A549 (cell line): ENCODE data around the gene CGREF1. TPM values are rescaled to one million over a fixed set of nuclear protein-coding genes. Genes with fewer than 3 reads are reported as not detected.

ENCODE experiments used
- ATAC-seq, 2 experiments: fragments of 200-7000 bp in 1 of 2; fragments of >200 bp in 1 of 2; cut with Nextera tagmentation in 1 of 2; cut with Tn5 transposase in 1 of 2; 3 replicates each; pipeline versions ENCODE4 v1.8.0 to v1.9.1; 2018 to 2020; ENCODE audit warnings: mild to moderate bottlenecking in 1 of 2, moderate library complexity in 1 of 2
- CTCF ChIA-PET: fragments of 300-600 bp; sonication (Branson Sonifier 250); formaldehyde crosslinking; extraction: SDS; loops from one replicate; lab custom pipeline; 2021; ENCODE audit warnings: antibody characterized with exemption, inconsistent platforms; lab: Yijun Ruan, JAX
- POLR2A ChIA-PET: fragments of 350-600 bp; formaldehyde crosslinking; extraction: SDS; loops from one replicate; lab custom pipeline; 2021; ENCODE audit warnings: antibody characterized with exemption, inconsistent platforms; lab: Yijun Ruan, JAX
- DNase-seq, 2 experiments: peaks; one replicate each; pipeline versions ENCODE4 v3.0.0 to v3.0.0-alpha.2; 2011 to 2016; ENCODE audit warnings: low read depth in 1 of 2, low spot score in 1 of 2
- FAIRE-seq: peaks from 2 replicates; lab custom pipeline; 2011; peaks lifted over from hg19 to GRCh38; lab: Jason Lieb, UNC
- H3K27ac ChIP-seq, 2 experiments: fragments of >200 bp; sonication (Bioruptor Twin); formaldehyde crosslinking; 3 replicates each; pipeline ENCODE4 v1.5.1; 2016 to 2017
- H3K4me1 ChIP-seq: fragments of >200 bp; sonication (Bioruptor Twin); formaldehyde crosslinking; 3 replicates; pipeline ENCODE4 v1.6.1; 2016
- H3K4me2 ChIP-seq: fragments of >200 bp; sonication (Bioruptor Twin); formaldehyde crosslinking; 3 replicates; pipeline ENCODE4 v1.6.1; 2016
- H3K4me3 ChIP-seq: fragments of >200 bp; sonication (Bioruptor Twin); formaldehyde crosslinking; 3 replicates; pipeline ENCODE4 v1.5.1; 2016
- H3K9me3 ChIP-seq: fragments of >200 bp; sonication (Bioruptor Twin); formaldehyde crosslinking; 3 replicates; pipeline ENCODE4 v1.6.1; 2016
- BHLHE40 ChIP-seq: IDR thresholded peaks from 2 replicates; pipeline ENCODE4 v1.6.1; 2012; ENCODE audit warnings: low read depth, low read length, inconsistent platforms
- CEBPB ChIP-seq, 2 experiments: fragments of >200 bp in 1 of 2; sonication (Bioruptor Twin) in 1 of 2; formaldehyde crosslinking in 1 of 2; IDR thresholded peaks; 2 replicates each; pipeline ENCODE4 v1.6.1; 2012 to 2016
- CHD2 ChIP-seq: fragments of 150-350 bp; IDR thresholded peaks from 2 replicates; pipeline ENCODE4 v1.6.1; 2014; ENCODE audit warnings: low read length; ENCODE audit not compliant: partially characterized antibody
- EP300 ChIP-seq, 2 experiments: fragments of >200 bp; sonication (Bioruptor Twin); formaldehyde crosslinking; IDR thresholded peaks; 2 replicates in 1 of 2; 3 replicates in 1 of 2; pipeline ENCODE4 v1.6.1; 2016 to 2017
- ESRRA ChIP-seq: fragments of 150-350 bp; IDR thresholded peaks from 2 replicates; pipeline ENCODE4 v1.6.1; 2014; ENCODE audit warnings: mild to moderate bottlenecking, low read length, borderline replicate concordance
- FOXS1 ChIP-seq: fragments of 250-450 bp; sonication (Bioruptor Pico); IDR thresholded peaks from 2 replicates; pipeline ENCODE4 v1.5.0; 2020; ENCODE audit warnings: mild to moderate bottlenecking, moderate library complexity
- GATA3 ChIP-seq: IDR thresholded peaks from 2 replicates; pipeline ENCODE4 v1.6.1; 2012; ENCODE audit warnings: borderline replicate concordance
- HDAC2 ChIP-seq: fragments of 200-600 bp; sonication (generic); IDR thresholded peaks from 2 replicates; pipeline ENCODE4 v1.6.1; 2016
- HOXA7 ChIP-seq: fragments of 250-450 bp; sonication (Bioruptor Pico); IDR thresholded peaks from 2 replicates; pipeline ENCODE4 v1.5.0; 2020; ENCODE audit warnings: mild to moderate bottlenecking, moderate library complexity
- KDM5A ChIP-seq: fragments of 200-600 bp; sonication (generic); IDR thresholded peaks from 2 replicates; pipeline ENCODE4 v1.6.1; 2016; ENCODE audit warnings: antibody characterized with exemption, mild to moderate bottlenecking
- MAX ChIP-seq: IDR thresholded peaks from 2 replicates; pipeline ENCODE4 v1.6.1; 2012
- MYC ChIP-seq: IDR thresholded peaks from 2 replicates; pipeline ENCODE4 v1.6.1; 2012; ENCODE audit warnings: mild to moderate bottlenecking, inconsistent platforms, low read length, improper control_type of control experiment, borderline replicate concordance
- NR3C1 ChIP-seq: fragments of >200 bp; sonication (Bioruptor Twin); formaldehyde crosslinking; IDR thresholded peaks from 3 replicates; pipeline ENCODE4 v1.6.1; 2017
- PHF8 ChIP-seq: fragments of 200-600 bp; sonication (generic); IDR thresholded peaks from 2 replicates; pipeline ENCODE4 v1.6.1; 2016; ENCODE audit warnings: low read depth, mild to moderate bottlenecking, antibody characterized with exemption, moderate library complexity, borderline replicate concordance
- RCOR1 ChIP-seq: fragments of 150-350 bp; IDR thresholded peaks from 2 replicates; pipeline ENCODE4 v1.6.1; 2014; ENCODE audit warnings: antibody characterized with exemption, low read length, low read depth
- SMC3 ChIP-seq: fragments of >200 bp; sonication (Bioruptor Twin); formaldehyde crosslinking; IDR thresholded peaks from 3 replicates; pipeline ENCODE4 v1.6.1; 2018; ENCODE audit warnings: inconsistent platforms
- SREBF2 ChIP-seq: fragments of 450-650 bp; IDR thresholded peaks from 2 replicates; pipeline ENCODE4 v1.6.1; 2014; ENCODE audit warnings: mild to moderate bottlenecking, moderate library complexity
- ZC3H11A ChIP-seq: fragments of 450-650 bp; IDR thresholded peaks from 2 replicates; pipeline ENCODE4 v1.6.1; 2014; ENCODE audit warnings: antibody characterized with exemption, mild to moderate bottlenecking
- WGBS: methylation state at CpG from one replicate; pipeline ENCODE4 v1.1.6; 2017; ENCODE audit errors: missing lambda C conversion rate; 5-methylcytosine and 5-hydroxymethylcytosine counted together
- polyA plus RNA-seq, 4 experiments: library from polyadenylated mRNA; depleted of rRNA in 3 of 4; stranded (reverse); fragments of >200 nt; fragmentation: RNase III in 1 of 4; extraction: RNeasy Plus Mini Kit Qiagen cat#74134 plus additional on column Dnase treatment in 1 of 4; gene quantifications; 2 replicates in 3 of 4; 3 replicates in 1 of 4; pipeline ENCODE4 v1.2.3, GENCODE V29; 2011 to 2017
- TF ChIP-seq, protein P1 (sequence below): fragments of 450-650 bp; IDR thresholded peaks from 2 replicates; pipeline ENCODE4 v1.6.1; 2014; ENCODE audit warnings: antibody characterized with exemption
- TF ChIP-seq, protein P2 (sequence below): IDR thresholded peaks from 2 replicates; pipeline ENCODE4 v1.6.1; 2012; ENCODE audit warnings: low read depth, borderline replicate concordance
- TF ChIP-seq, protein P3 (sequence below): fragments of >200 bp; sonication (Bioruptor Twin); formaldehyde crosslinking; IDR thresholded peaks from 2 replicates; pipeline ENCODE4 v1.6.1; 2016
- TF ChIP-seq, protein P4 (sequence below): fragments of >200 bp; sonication (Bioruptor Twin); formaldehyde crosslinking; IDR thresholded peaks from 3 replicates; pipeline ENCODE4 v1.5.1; 2016
- TF ChIP-seq, protein P5 (sequence below): fragments of 250-450 bp; sonication (Bioruptor Pico); IDR thresholded peaks from 2 replicates; pipeline ENCODE4 v1.5.0; 2020; ENCODE audit warnings: low read depth, mild to moderate bottlenecking, moderate library complexity

Gene CGREF1
- polyA plus RNA-seq, 2 of the 4 experiments (the other 2 are of a cell fraction): 5.1 to 5.8 TPM

DNA sequence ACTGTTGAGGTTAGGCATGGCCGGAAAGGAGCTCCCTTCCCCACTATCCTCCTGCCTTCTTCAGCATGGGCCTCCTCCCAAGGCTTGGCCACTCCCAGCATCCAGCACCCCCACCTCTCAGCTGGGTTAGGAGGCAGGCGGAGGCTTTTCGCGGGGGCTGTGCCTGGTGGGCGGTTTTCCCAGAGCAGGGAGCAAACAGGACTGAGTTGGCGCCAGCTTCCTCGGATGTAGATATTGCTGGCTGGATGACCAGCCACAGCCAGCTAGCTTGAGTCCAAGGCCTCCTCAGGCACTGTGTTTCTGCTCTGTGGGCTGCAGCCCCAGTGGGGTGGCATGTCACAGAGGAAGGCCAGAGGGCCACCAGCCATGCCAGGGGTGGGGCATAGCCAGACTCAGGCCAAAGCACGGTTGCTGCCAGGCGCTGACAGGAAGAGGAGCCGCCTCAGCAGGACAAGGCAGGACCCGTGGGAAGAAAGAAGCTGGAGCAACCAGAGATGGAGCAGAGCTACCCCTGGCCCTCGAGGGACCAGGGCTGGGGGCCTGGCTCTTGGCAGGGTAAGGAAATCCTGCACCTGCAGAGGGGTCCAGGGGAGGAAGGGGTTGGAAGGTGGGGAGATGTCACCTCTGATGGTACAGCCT lies 30.0 kb upstream of the CGREF1 start, which contains the start of gene TCF23:
Gene TCF23, plus strand, starts transcription at position 204 of the 639 bp plus-strand sequence. Its CDS starts 130 bp downstream, at position 334.
- peak in 1 of 2 experiments; percentile 11; a peak in 2 of 6 replicates for ATAC-seq

GRCh38 chr2:27147935-27148334 lies 29.0 kb upstream of the CGREF1 start:
- TF ChIP-seq EP300 (IDR thresholded peaks at IDR 0.05) (no peak), HOXA7 (no peak), SREBF2 (no peak), MYC (no peak), ZC3H11A (no peak), KDM5A (no peak), ESRRA (no peak), MAX (no peak), GATA3 (no peak)
- TF ChIP-seq, protein P1, sequence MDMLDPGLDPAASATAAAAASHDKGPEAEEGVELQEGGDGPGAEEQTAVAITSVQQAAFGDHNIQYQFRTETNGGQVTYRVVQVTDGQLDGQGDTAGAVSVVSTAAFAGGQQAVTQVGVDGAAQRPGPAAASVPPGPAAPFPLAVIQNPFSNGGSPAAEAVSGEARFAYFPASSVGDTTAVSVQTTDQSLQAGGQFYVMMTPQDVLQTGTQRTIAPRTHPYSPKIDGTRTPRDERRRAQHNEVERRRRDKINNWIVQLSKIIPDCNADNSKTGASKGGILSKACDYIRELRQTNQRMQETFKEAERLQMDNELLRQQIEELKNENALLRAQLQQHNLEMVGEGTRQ: no peak
- TF ChIP-seq, protein P2, sequence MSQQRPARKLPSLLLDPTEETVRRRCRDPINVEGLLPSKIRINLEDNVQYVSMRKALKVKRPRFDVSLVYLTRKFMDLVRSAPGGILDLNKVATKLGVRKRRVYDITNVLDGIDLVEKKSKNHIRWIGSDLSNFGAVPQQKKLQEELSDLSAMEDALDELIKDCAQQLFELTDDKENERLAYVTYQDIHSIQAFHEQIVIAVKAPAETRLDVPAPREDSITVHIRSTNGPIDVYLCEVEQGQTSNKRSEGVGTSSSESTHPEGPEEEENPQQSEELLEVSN: no peak
- TF ChIP-seq, protein P3, sequence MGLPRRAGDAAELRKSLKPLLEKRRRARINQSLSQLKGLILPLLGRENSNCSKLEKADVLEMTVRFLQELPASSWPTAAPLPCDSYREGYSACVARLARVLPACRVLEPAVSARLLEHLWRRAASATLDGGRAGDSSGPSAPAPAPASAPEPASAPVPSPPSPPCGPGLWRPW: no peak
- TF ChIP-seq, protein P4, sequence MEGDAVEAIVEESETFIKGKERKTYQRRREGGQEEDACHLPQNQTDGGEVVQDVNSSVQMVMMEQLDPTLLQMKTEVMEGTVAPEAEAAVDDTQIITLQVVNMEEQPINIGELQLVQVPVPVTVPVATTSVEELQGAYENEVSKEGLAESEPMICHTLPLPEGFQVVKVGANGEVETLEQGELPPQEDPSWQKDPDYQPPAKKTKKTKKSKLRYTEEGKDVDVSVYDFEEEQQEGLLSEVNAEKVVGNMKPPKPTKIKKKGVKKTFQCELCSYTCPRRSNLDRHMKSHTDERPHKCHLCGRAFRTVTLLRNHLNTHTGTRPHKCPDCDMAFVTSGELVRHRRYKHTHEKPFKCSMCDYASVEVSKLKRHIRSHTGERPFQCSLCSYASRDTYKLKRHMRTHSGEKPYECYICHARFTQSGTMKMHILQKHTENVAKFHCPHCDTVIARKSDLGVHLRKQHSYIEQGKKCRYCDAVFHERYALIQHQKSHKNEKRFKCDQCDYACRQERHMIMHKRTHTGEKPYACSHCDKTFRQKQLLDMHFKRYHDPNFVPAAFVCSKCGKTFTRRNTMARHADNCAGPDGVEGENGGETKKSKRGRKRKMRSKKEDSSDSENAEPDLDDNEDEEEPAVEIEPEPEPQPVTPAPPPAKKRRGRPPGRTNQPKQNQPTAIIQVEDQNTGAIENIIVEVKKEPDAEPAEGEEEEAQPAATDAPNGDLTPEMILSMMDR: no peak
- TF ChIP-seq, protein P5, sequence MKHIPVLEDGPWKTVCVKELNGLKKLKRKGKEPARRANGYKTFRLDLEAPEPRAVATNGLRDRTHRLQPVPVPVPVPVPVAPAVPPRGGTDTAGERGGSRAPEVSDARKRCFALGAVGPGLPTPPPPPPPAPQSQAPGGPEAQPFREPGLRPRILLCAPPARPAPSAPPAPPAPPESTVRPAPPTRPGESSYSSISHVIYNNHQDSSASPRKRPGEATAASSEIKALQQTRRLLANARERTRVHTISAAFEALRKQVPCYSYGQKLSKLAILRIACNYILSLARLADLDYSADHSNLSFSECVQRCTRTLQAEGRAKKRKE (CRISPR knock-in tag): no peak
- H3K4me3 ChIP-seq: no peak overlapping the region
- WGBS: 81% methylated on average over 8 of the region's 8 CpGs
- H3K27ac ChIP-seq: no peak overlapping the region
- peaks cover 3% of the 10 kb centered on the region; the same call in 1 of the 3 replicates for H3K9me3 ChIP-seq
- H3K4me1 ChIP-seq: 0 out of 3 replicates have a peak, but pooled peaks cover 5% of the 10 kb centered on the region
- no peak for DNase-seq
- ChIA-PET POLR2A (no interaction called here), CTCF (interaction anchor here (0.7 to 2.0 kb wide), 4 partner anchors 18 to 155 kb away, joined by 3 to 7 read pairs (median 4); no protein-coding TSS in a partner anchor)
- ATAC-seq: no peak
- no peak for FAIRE-seq
- H3K4me2 ChIP-seq: no peak overlapping the region

More for the DNA sequence above, 30.0 kb upstream of the CGREF1 start, which contains the start of gene TCF23:
- FAIRE-seq (no peak), DNase-seq (no peak)
- Histone ChIP-seq H3K27ac (no peak within 1 kb of the TSS), H3K9me3 (no peaks in the 10 kb centered on the region), H3K4me2 (no peak within 1 kb of the TSS), H3K4me1 (0 out of 3 replicates have a peak, but pooled peaks cover 8% of the 10 kb centered on the region), H3K4me3 (no peak within 1 kb of the TSS)
- CTCF ChIA-PET: interaction anchor here (1.1 to 2.6 kb wide), 4 partner anchors 9 to 154 kb away, joined by 3 to 9 read pairs (median 5); no protein-coding TSS in a partner anchor
- TF ChIP-seq PHF8: no peak
- TF ChIP-seq HOXA7: no peak
- no peak for TF ChIP-seq HDAC2
- TF ChIP-seq NR3C1: no peak
- no peak for TF ChIP-seq CHD2
- TF ChIP-seq, protein P2: no peak
- TF ChIP-seq SMC3: no peak
- TF ChIP-seq CEBPB (IDR thresholded peaks at IDR 0.05): no peak
- TF ChIP-seq RCOR1: no peak
- no peak for TF ChIP-seq ZC3H11A
- TF ChIP-seq BHLHE40: no peak
- no peak for TF ChIP-seq GATA3
- TF ChIP-seq FOXS1 (CRISPR knock-in tag): no peak
- WGBS: 60% methylated on average over 6 of the region's 12 CpGs
- POLR2A ChIA-PET: no interaction called here
